GM12878 (cell line): ENCODE data around the gene CCDC15. TPM values are rescaled to one million over a fixed set of nuclear protein-coding genes. Genes with fewer than 3 reads are reported as not detected.

Experiments
- BCL11A ChIP-seq: IDR thresholded peaks from 2 replicates; pipeline ENCODE4 v1.6.1; 2011; ENCODE audit warnings: low read depth, low read length
- EGR1 ChIP-seq, 2 experiments: IDR thresholded peaks; 1 replicate in 1 of 2; 2 replicates in 1 of 2; pipeline ENCODE4 v1.6.1; 2011 to 2012; ENCODE audit warnings: low read depth in 2 of 2, low read length in 2 of 2, borderline replicate concordance in 1 of 2, mild to moderate bottlenecking in 1 of 2, moderate library complexity in 1 of 2
- GATAD2B ChIP-seq: fragments of 450-650 bp; conservative IDR thresholded peaks from 2 replicates; pipeline ENCODE4 v1.6.1; 2017; ENCODE audit warnings: low read depth, mild to moderate bottlenecking, moderate library complexity
- PAX8 ChIP-seq: fragments of 450-650 bp; IDR thresholded peaks from 2 replicates; pipeline ENCODE4 v1.6.1; 2017; ENCODE audit warnings: mild to moderate bottlenecking, moderate library complexity
- PML ChIP-seq: IDR thresholded peaks from 2 replicates; pipeline ENCODE4 v1.6.1; 2012; ENCODE audit warnings: low read length, inconsistent platforms
- SMAD5 ChIP-seq: IDR thresholded peaks from 2 replicates; pipeline ENCODE4 v1.6.1; 2016; ENCODE audit warnings: antibody characterized with exemption, low read depth
- TCF7 ChIP-seq: IDR thresholded peaks from 2 replicates; pipeline ENCODE4 v1.6.1; 2014; ENCODE audit warnings: antibody characterized with exemption, borderline replicate concordance
- polyA plus RNA-seq, 11 experiments: library from polyadenylated mRNA; depleted of rRNA in 4 of 11; unstranded in 6 of 11; stranded (reverse) in 5 of 11; fragments of >200 nt; fragmentation: Nextera tagmentation in 4 of 11; fragmentation: Illumina TruSeq in 1 of 11; extraction: Ambion mirVana in 4 of 11; extraction: Trizol in 1 of 11; gene quantifications; 1 replicate in 1 of 11; 2 replicates in 10 of 11; pipeline versions ENCODE4 v1.2.1 to v1.2.3, GENCODE V29; 2011 to 2016; ENCODE audit warnings: inconsistent platforms in 2 of 11, missing spikeins in 2 of 11, low read depth in 1 of 11
- total RNA-seq, 4 experiments: library from RNA; depleted of rRNA in 3 of 4; stranded (reverse); fragments of >200 nt in 3 of 4; fragmentation: Illumina TruSeq in 1 of 4; extraction: Trizol in 1 of 4; gene quantifications; 2 replicates each; pipeline versions ENCODE4 v1.2.1 to v1.2.3, GENCODE V29; 2013 to 2021
- TF ChIP-seq, protein P1 (sequence below): IDR thresholded peaks from 2 replicates; pipeline ENCODE4 v1.6.1; 2012; ENCODE audit warnings: low read length, inconsistent platforms
- TF ChIP-seq, protein P2 (sequence below): IDR thresholded peaks from 2 replicates; pipeline ENCODE4 v1.6.1; 2011; ENCODE audit warnings: low read depth, mild to moderate bottlenecking, low read length, moderate library complexity, borderline replicate concordance; ENCODE audit errors: extremely low read depth
- TF ChIP-seq, protein P3 (sequence below): fragments of 450-650 bp; conservative IDR thresholded peaks from 2 replicates; pipeline ENCODE4 v1.6.1; 2017; ENCODE audit warnings: mild to moderate bottlenecking, moderate library complexity

The CCDC15 gene
- total and polyA plus RNA-seq, 10 of the 15 experiments (the other 5 are each of a cell fraction or from before 2014, with no cell fraction given): 2.0 to 5.3 (median 3.3) TPM

DNA sequence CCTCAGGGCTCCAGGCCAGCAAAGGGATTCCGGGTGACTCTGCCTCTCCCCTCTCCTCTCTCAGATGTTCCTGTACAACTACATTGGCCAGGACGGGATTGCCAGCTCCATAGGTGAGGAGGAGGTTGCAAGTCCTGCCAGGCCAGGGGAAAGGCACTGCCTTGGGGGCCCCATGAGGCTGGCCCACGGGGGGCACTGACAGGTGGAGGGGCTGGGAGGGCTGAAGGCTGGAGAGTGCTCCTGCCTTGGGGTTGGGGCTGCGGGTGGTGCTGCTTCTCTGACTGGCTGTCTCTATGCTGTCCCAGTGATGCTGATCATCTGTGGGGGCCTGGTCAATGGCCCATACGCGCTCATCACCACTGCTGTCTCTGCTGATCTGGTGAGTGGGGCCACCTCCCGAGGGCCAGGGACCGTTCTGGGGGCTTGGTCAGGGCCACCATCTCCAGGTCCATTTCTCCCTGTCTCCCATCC is 130.8 kb downstream of the CCDC15 start (continued):
- TF ChIP-seq, protein P1, sequence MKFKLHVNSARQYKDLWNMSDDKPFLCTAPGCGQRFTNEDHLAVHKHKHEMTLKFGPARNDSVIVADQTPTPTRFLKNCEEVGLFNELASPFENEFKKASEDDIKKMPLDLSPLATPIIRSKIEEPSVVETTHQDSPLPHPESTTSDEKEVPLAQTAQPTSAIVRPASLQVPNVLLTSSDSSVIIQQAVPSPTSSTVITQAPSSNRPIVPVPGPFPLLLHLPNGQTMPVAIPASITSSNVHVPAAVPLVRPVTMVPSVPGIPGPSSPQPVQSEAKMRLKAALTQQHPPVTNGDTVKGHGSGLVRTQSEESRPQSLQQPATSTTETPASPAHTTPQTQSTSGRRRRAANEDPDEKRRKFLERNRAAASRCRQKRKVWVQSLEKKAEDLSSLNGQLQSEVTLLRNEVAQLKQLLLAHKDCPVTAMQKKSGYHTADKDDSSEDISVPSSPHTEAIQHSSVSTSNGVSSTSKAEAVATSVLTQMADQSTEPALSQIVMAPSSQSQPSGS: no peak
- TF ChIP-seq PML: no peak
- TF ChIP-seq TCF7: no peak
- no peak for TF ChIP-seq GATAD2B
- TF ChIP-seq BCL11A: no peak
- TF ChIP-seq SMAD5: no peak
- TF ChIP-seq EGR1 (IDR thresholded peaks at IDR 0.05; ENCODE audit: borderline replicate concordance in 1 of 2, low read depth in 2 of 2, low read length in 2 of 2): no peak
- no peak for TF ChIP-seq PAX8
- TF ChIP-seq, protein P2, sequence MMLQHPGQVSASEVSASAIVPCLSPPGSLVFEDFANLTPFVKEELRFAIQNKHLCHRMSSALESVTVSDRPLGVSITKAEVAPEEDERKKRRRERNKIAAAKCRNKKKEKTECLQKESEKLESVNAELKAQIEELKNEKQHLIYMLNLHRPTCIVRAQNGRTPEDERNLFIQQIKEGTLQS: no peak
- TF ChIP-seq, protein P3, sequence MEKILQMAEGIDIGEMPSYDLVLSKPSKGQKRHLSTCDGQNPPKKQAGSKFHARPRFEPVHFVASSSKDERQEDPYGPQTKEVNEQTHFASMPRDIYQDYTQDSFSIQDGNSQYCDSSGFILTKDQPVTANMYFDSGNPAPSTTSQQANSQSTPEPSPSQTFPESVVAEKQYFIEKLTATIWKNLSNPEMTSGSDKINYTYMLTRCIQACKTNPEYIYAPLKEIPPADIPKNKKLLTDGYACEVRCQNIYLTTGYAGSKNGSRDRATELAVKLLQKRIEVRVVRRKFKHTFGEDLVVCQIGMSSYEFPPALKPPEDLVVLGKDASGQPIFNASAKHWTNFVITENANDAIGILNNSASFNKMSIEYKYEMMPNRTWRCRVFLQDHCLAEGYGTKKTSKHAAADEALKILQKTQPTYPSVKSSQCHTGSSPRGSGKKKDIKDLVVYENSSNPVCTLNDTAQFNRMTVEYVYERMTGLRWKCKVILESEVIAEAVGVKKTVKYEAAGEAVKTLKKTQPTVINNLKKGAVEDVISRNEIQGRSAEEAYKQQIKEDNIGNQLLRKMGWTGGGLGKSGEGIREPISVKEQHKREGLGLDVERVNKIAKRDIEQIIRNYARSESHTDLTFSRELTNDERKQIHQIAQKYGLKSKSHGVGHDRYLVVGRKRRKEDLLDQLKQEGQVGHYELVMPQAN: no peak
